Spleen (tissue), 11 donors: ENCODE results near the gene DCBLD1. TPM values are rescaled to one million over a fixed set of nuclear protein-coding genes. Genes with fewer than 3 reads are reported as not detected.
"Not testable (repeated sequence)": the region's sequence is repeated elsewhere in the genome, so short reads cannot be mapped to it uniquely, and the experiment has no call there.

Source experiments
- DNase-seq: peaks from one replicate; pipeline ENCODE4 v3.0.0-alpha.2; 2020
- H3K27ac ChIP-seq, 8 donors: fragments of 200-600 bp; sonication (generic) in 7 of 8; 1 replicate in 4 of 8; 2 replicates in 4 of 8; pipeline versions ENCODE4 v1.5.0 to v1.8.0; 2016 to 2021; ENCODE audit warnings: inconsistent platforms in 4 of 8, mild to moderate bottlenecking in 4 of 8, moderate library complexity in 1 of 8
- H3K27me3 ChIP-seq, 7 donors: fragments of 200-600 bp; sonication (generic) in 6 of 7; replicated peaks in 1 of 7; 1 replicate in 4 of 7; 2 replicates in 3 of 7; pipeline versions ENCODE4 v1.5.0 to v1.8.0; 2016 to 2021; ENCODE audit warnings: inconsistent platforms in 3 of 7, mild to moderate bottlenecking in 1 of 7
- H3K36me3 ChIP-seq, 6 donors: fragments of 200-600 bp; sonication (generic) in 5 of 6; 1 replicate in 4 of 6; 2 replicates in 2 of 6; pipeline versions ENCODE4 v1.5.0 to v1.8.0; 2016 to 2021; ENCODE audit warnings: inconsistent platforms in 2 of 6
- H3K4me1 ChIP-seq, 6 donors: fragments of 200-600 bp; sonication (generic) in 5 of 6; 1 replicate in 3 of 6; 2 replicates in 3 of 6; pipeline versions ENCODE4 v1.5.0 to v1.8.0; 2016 to 2021; ENCODE audit warnings: inconsistent platforms in 3 of 6
- H3K4me3 ChIP-seq, 8 donors: fragments of 200-600 bp; sonication (generic) in 7 of 8; 1 replicate in 4 of 8; 2 replicates in 4 of 8; pipeline versions ENCODE4 v1.5.0 to v1.8.0; 2016 to 2021; ENCODE audit warnings: inconsistent platforms in 4 of 8, mild to moderate bottlenecking in 4 of 8, moderate library complexity in 2 of 8
- H3K9me3 ChIP-seq, 8 donors: fragments of 200-600 bp; sonication (generic) in 7 of 8; 1 replicate in 4 of 8; 2 replicates in 4 of 8; pipeline versions ENCODE4 v1.5.0 to v1.8.0; 2016 to 2021; ENCODE audit warnings: inconsistent platforms in 4 of 8
- CTCF ChIP-seq, 11 experiments: fragments of 200-600 bp in 7 of 11; fragments of 450-650 bp in 4 of 11; sonication (generic) in 4 of 11; IDR thresholded peaks in 8 of 11; conservative IDR thresholded peaks in 3 of 11; 1 replicate in 7 of 11; 2 replicates in 4 of 11; pipeline versions ENCODE4 v1.4.0 to v1.8.0; 2016 to 2021; ENCODE audit warnings: antibody characterized with exemption in 11 of 11, inconsistent platforms in 4 of 11, mild to moderate bottlenecking in 1 of 11
- POLR2A ChIP-seq, 3 donors: fragments of 450-650 bp; IDR thresholded peaks; one replicate each; pipeline ENCODE4 v1.5.1; 2017; ENCODE audit warnings: antibody characterized with exemption in 3 of 3, mild to moderate bottlenecking in 1 of 3
- POLR2AphosphoS5 ChIP-seq, 3 donors: sonication (generic); formaldehyde crosslinking; IDR thresholded peaks; one replicate each; pipeline ENCODE4 v1.5.1; 2017; ENCODE audit warnings: antibody characterized with exemption in 3 of 3
- WGBS, 5 donors: extraction: QIAGEN DNeasy Blood & Tissue Kit in 3 of 5; methylation state at CpG; one replicate each; pipeline versions ENCODE4 v1.1.5 to v1.1.7; 2013 to 2018; 5-methylcytosine and 5-hydroxymethylcytosine counted together
- intact Hi-C: fragments of 100-400 bp; cut with DNase I; formaldehyde crosslinking; loops from one replicate; pipeline ENCODE4 v1.15.0; 2023; ENCODE audit warnings: low total_unique reads
- polyA plus RNA-seq, 3 donors: library from polyadenylated mRNA; stranded (reverse); fragments of 200-250 nt; gene quantifications; one replicate each; pipeline ENCODE4 v1.2.1, GENCODE V29; 2013
- total RNA-seq, 7 donors: library from RNA; depleted of rRNA in 3 of 7; stranded (reverse); fragments of >200 nt in 3 of 7; fragmentation: NEBNext Ultra II Directional in 4 of 7; extraction: Animal tissue kit (Norgen Biotek cat#: 25700) in 4 of 7; gene quantifications; one replicate each; pipeline versions ENCODE4 v1.1.0 to v1.2.1, GENCODE V29; 2016 to 2021
- donor health status: healthy with polysubstance abuse.
- donor health status: DM: no; HTN: no; CAD: no; lungs with moderate emphysema.
- donor health status: DM: no; HTN: no; CAD: no.
- donor health status: Bipolar disorder and iron deficiency.
- donor health status: healthy.
- donor health status: DM: no; HTN: no; CAD: no.
- donor health status: DM: yes; HTN: yes; CAD: no.

DCBLD1 gene
- total and polyA plus RNA-seq, 10 donors: 2.0 to 16.7 (median 7.1) TPM

GRCh38 chr6:117467876-117468275 is 14.6 kb upstream of the DCBLD1 start:
- intact Hi-C loops: no loop called here
- no peak overlapping the region for H3K4me3 ChIP-seq
- H3K27me3 ChIP-seq: no peaks in the 10 kb centered on the region
- H3K36me3 ChIP-seq: no peaks in the 10 kb centered on the region
- WGBS, 5 donors: 74 to 91% (median 78%) methylated on average over 4 of the region's 4 CpGs
- no peaks in the 10 kb centered on the region for H3K9me3 ChIP-seq
- no peak for TF ChIP-seq CTCF (IDR thresholded peaks at IDR 0.05 in 8 of 11, conservative IDR thresholded peaks at IDR 0.05 in 3 of 11)
- no peak for TF ChIP-seq POLR2AphosphoS5 (IDR thresholded peaks at IDR 0.05)
- no peak for TF ChIP-seq POLR2A (IDR thresholded peaks at IDR 0.05)
- DNase-seq: no peak
- no peaks in the 10 kb centered on the region for H3K4me1 ChIP-seq
- no peak overlapping the region for H3K27ac ChIP-seq

GRCh38 chr6:117468527-117468926 is 13.9 kb upstream of the DCBLD1 start:
- H3K27ac ChIP-seq, H3K4me1 ChIP-seq, H3K4me3 ChIP-seq, H3K9me3 ChIP-seq, H3K36me3 ChIP-seq, DNase-seq, intact Hi-C loops, H3K27me3 ChIP-seq: not testable (repeated sequence)
- WGBS, 5 donors: 78 to 91% (median 89%) methylated on average over 4 of the region's 4 CpGs

GRCh38 chr6:117469356-117469755 is 13.1 kb upstream of the DCBLD1 start:
- WGBS, 5 donors: 31 to 47% (median 39%) methylated on average over 4 of the region's 4 CpGs
- H3K4me3 ChIP-seq: no peak overlapping the region
- DNase-seq: no peak
- no peaks in the 10 kb centered on the region for H3K4me1 ChIP-seq
- no peaks in the 10 kb centered on the region for H3K9me3 ChIP-seq
- no peak overlapping the region for H3K27ac ChIP-seq
- TF ChIP-seq POLR2A (IDR thresholded peaks at IDR 0.05): no peak
- TF ChIP-seq POLR2AphosphoS5 (IDR thresholded peaks at IDR 0.05): no peak
- no peak for TF ChIP-seq CTCF (IDR thresholded peaks at IDR 0.05 in 8 of 11, conservative IDR thresholded peaks at IDR 0.05 in 3 of 11)
- intact Hi-C loops: no loop called here
- H3K27me3 ChIP-seq: no peaks in the 10 kb centered on the region
- no peaks in the 10 kb centered on the region for H3K36me3 ChIP-seq

GRCh38 chr6:117469791-117470190 is 12.7 kb upstream of the DCBLD1 start:
- Histone ChIP-seq H3K36me3 (no peaks in the 10 kb centered on the region), H3K4me3 (no peak overlapping the region), H3K9me3 (no peaks in the 10 kb centered on the region), H3K4me1 (no peaks in the 10 kb centered on the region), H3K27ac (no peak overlapping the region), H3K27me3 (no peaks in the 10 kb centered on the region)
- DNase-seq: no peak
- TF ChIP-seq CTCF (IDR thresholded peaks at IDR 0.05 in 8 of 11, conservative IDR thresholded peaks at IDR 0.05 in 3 of 11) (no peak), POLR2AphosphoS5 (IDR thresholded peaks at IDR 0.05) (no peak), POLR2A (IDR thresholded peaks at IDR 0.05) (no peak)
- WGBS, 5 donors: 86 to 91% (median 89%) methylated on average over 3 of the region's 3 CpGs
- intact Hi-C loops: no loop called here

GRCh38 chr6:117472667-117473066 is 9.8 kb upstream of the DCBLD1 start:
- no peak overlapping the region for H3K4me3 ChIP-seq
- no peak overlapping the region for H3K27ac ChIP-seq
- no peak for DNase-seq
- H3K36me3 ChIP-seq: no peaks in the 10 kb centered on the region
- intact Hi-C loops: no loop called here
- no peak for TF ChIP-seq CTCF (IDR thresholded peaks at IDR 0.05 in 8 of 11, conservative IDR thresholded peaks at IDR 0.05 in 3 of 11)
- no peaks in the 10 kb centered on the region for H3K27me3 ChIP-seq
- no peaks in the 10 kb centered on the region for H3K9me3 ChIP-seq
- 92 to 95% (median 92%) methylated on average over 3 of the region's 3 CpGs for WGBS, 5 donors
- H3K4me1 ChIP-seq: no peaks in the 10 kb centered on the region
